GM23338 (cell line): ENCODE measurements around the gene PTPRS.

Experiments
- CTCF ChIP-seq, 2 experiments: fragments of 200-600 bp in 1 of 2; sonication (generic) in 1 of 2; conservative IDR thresholded peaks; 2 replicates each; pipeline versions ENCODE4 v1.5.1 to v1.6.1; 2016 to 2017; ENCODE audit warnings: antibody characterized with exemption in 2 of 2, low read depth in 2 of 2, mild to moderate bottlenecking in 2 of 2, moderate library complexity in 1 of 2
- JUNB ChIP-seq: IDR thresholded peaks from one replicate; pipeline ENCODE4 v1.6.1; 2016; ENCODE audit warnings: antibody characterized with exemption; ENCODE audit not compliant: unreplicated experiment
- POLR2AphosphoS5 ChIP-seq: IDR thresholded peaks from 2 replicates; pipeline ENCODE4 v1.6.1; 2016; ENCODE audit warnings: antibody characterized with exemption, low read depth
- REST ChIP-seq: IDR thresholded peaks from one replicate; pipeline ENCODE4 v1.6.1; 2018; ENCODE audit warnings: antibody characterized with exemption; ENCODE audit not compliant: unreplicated experiment

GRCh38 chr19:5352229-5352763 lies 11.7 kb upstream of the PTPRS start:
- TF ChIP-seq CTCF (conservative IDR thresholded peaks at IDR 0.05; ENCODE audit: low read depth in 2 of 2) (no peak), POLR2AphosphoS5 (peak; percentile 72), REST (no peak), JUNB (no peak)
